HG02610 (cell line): Measurements from ENCODE around the gene AXDND1.
"Not testable (repeated sequence)": the region's sequence is repeated elsewhere in the genome, so short reads cannot be mapped to it uniquely, and the experiment has no call there.

Experiments
- ATAC-seq: cut with Tn5 transposase; IDR thresholded peaks from one replicate; pipeline ENCODE4 v1.9.1; 2021; ENCODE audit warnings: mild to moderate bottlenecking, moderate library complexity; ENCODE audit not compliant: unreplicated experiment

AXDND1 gene

DNA sequence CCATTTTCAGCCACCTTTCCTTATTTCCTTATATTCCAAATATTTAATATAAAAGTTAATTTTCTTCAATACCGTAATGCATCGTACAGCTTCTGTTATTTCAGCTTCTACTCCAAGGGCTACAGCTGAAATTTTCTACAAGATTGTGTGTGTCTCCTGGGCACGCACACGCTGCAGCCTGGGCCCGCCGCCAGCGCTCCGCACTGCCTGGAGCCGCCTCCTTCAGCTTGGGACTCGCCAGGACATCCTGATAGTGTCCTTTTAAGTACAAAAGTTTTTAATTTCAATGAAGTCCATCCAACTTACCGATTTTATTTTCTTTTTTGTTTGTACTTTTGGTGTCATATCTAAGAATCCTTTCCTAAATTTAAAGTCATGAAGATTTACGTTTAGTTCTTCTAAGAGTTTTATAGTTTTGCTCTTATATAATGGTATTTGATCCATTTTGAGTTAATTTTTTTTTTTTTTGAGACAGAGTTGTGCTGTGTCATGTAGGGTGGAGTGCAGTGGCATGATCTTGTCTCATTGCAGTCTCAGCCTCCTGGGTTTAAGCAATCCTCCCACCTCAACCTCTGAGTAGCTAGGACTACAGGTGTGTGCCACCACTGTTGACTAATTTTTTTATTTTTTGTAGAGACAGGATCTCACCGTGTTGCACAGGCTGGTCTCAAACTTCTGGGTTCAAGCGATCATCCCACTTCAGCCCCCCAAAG, 82.8 kb downstream of the AXDND1 start:
- ATAC-seq = no peak

GRCh38 chr1:179459606-179460206, 93.9 kb downstream of the AXDND1 start:
- ATAC-seq = not testable (repeated sequence)

GRCh38 chr1:179465661-179466060, 99.9 kb downstream of the AXDND1 start:
- ATAC-seq = not testable (repeated sequence)

- ATAC-seq = no peak
Measured at GRCh38 chr1:179474713-179475112, 108.9 kb downstream of the AXDND1 start.

DNA sequence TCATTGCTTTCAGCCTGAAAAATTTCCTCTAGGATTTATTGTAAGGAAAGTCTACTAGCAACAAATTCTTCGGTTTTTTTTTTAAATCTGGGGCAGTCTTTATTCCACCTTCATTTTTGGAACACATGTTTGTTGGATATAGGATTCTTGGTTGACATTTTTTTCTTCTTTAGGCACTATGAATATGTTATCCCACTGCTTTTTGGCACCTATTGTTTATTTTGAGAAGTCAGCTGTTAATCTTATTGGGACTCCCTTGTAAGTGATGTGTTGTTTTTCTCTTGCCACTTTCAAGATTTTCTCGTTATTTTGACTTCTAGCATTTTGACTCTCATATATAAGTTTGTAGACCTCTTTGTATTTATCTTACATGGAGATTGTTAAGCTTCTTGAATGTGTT, 110.7 kb downstream of the AXDND1 start:
- no peak for ATAC-seq

DNA sequence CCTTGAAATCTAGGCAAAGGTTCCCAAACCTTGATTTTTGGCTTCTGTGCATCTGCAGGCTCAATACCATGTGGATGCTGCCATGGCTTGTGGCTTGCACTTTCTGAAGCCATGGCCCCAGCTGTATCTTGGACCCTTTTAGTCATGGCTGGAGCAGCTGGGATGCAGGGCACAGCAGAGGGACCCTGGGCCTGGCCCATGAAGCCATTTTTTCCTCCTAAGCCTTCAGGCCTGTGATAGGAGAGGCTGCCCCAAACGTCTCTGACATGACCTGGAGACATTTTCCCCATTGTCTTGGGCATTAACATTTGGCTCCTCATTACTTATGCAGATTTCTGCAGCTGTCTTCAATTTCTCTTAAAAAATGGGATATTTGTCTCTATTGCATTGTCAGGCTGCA, 112.6 kb downstream of the AXDND1 start:
- ATAC-seq = no peak

GRCh38 chr1:179490611-179491010, 124.8 kb downstream of the AXDND1 start:
- ATAC-seq = no peak

DNA sequence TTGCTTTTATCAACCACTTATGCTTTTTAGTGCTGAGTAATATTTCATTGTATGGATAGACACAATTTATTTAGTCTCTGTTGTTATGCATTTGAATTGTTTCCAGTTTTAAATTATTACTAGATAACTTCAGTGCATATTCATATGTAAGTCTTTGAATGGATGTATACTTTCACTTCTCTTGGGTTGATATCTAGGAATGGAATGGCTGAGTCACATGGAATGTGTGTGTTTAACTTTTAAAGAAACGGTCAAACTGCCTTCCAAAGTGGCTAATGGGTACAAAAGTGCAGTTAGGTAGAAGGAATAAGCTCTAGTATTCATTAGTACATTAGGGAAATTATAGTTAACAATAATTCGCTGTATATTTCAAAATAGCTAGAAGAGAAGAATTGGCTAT, 127.6 kb downstream of the AXDND1 start:
- ATAC-seq = no peak

GRCh38 chr1:179506199-179506598, 140.4 kb downstream of the AXDND1 start:
- ATAC-seq = no peak

DNA sequence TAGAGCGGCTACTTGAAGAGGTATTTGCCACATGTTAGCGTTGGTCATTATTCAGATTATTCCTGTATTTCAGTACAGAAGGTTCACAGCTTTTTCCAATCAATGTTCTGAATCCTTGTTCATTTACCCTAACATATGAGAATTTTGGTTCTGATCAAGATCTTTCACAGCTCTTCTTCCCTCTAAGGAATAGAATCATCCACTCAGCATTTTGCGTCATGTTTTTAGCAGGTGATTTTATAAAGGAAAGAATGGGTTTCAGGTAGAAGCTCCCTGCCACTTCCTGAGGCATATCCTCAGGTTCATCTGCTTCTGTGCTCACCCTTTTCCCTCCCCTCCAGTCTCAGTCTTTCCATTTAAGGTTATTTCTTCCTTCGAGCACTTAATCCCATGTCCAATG, 143.6 kb downstream of the AXDND1 start:
- ATAC-seq = no peak

- ATAC-seq = peak; percentile 51
Measured at GRCh38 chr1:179510038-179510437, 144.3 kb downstream of the AXDND1 start.

DNA sequence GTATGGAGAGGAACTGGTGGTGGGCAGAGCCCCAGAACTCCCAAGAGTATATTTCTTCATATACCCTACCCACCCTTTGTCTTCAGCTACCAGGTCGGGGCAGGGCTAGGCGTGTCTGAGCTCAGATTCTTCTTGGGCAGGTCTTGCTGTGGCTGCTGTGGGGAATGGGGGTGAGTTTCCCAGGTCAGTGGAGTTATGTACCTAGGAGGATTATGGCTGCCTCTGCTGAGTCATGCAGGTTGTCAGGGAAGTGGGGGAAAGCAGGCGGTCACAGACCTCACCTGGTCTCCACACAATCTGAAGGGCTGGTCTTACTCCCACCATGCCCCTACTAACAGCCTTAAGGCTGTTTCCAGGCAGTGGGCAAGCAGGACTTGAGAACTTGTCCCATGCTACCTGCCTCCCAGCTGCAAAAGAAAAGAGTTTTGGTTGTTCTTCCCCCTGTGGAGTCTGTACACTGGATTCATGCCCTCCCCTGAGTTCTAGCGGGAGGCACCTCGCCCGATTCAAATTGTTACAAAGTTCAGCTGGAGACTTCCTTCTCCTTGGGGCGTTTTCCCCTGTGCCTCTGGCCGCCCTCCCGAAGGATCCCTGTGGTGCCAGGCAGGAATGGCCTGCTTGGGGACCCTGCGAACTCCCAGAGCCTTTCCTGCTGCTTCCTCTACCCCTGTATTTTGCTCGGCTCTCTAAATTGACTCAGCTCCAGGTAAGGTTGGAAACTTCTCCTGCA, 151.4 kb downstream of the AXDND1 start:
- ATAC-seq = no peak

- not testable (repeated sequence) for ATAC-seq
Measured at GRCh38 chr1:179518544-179518943, 152.8 kb downstream of the AXDND1 start.

- no peak for ATAC-seq
Measured at GRCh38 chr1:179529482-179530195, 163.9 kb downstream of the AXDND1 start.

DNA sequence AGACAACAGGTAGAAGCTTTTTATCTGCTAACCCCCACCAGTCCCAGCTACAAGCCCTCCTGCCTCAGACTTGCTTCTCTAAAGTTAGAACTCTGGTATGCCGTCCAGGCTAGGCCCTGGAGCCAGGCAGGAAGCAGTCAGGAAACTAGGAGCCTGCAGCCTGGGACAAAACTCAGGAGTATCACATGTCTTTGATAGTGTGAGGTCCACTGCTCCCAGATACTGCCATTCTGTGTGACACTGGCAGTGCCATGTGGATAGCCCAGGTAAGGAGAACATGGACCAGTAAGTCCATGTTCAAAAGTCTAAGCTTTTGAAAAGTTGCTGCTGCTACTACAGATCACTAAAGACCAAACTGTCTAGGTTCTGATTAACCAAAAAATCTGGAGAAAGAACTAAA, 164.6 kb downstream of the AXDND1 start:
- no peak for ATAC-seq

- no peak for ATAC-seq
Measured at GRCh38 chr1:179541774-179542173, 176.0 kb downstream of the AXDND1 start.

DNA sequence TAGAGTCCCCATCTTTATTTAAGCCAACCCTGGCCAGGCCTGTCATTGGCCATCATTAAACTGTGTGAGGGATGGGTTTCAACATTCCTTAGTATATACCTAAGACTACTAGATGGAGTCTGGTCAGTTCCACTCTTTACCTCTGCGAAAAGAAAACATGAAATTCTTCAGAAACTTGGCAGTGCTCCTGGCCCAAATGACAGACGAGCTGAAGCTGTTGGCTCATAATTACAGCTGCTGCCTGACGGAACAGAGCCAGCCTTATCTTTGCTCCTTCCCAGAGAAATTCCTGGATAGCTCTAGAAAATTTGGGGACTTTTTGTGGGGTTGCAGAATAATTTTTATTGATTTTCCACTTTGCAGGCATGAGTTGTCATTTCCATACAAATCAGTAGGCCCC, 179.6 kb downstream of the AXDND1 start:
- ATAC-seq = no peak

DNA sequence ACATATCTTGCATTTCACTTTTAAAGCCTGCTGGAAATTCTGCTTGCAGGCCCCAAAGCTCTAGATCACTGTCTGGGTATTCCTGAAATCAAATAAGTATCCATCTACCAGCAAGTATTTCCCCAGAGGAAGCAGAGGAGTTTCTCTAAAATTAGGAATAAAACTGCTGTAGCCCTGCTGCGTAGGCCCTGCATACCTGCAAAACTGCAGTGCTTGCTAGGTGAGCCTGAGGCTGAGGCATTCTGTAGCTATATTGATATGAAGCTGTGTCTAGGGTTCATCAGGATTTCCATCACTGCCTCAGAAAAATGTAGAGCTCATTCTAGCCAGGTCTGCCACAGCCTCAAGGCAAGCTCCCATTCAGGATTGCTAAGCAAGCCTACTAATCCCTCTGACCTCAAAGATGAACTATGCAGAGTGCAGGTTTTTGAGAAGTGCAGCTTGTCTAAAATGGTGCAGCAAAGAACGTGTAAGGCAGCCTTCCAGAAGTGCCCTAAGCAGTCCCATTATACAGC, 181.3 kb downstream of the AXDND1 start:
- no peak for ATAC-seq

- no peak for ATAC-seq
Measured at GRCh38 chr1:179548666-179549367, 183.0 kb downstream of the AXDND1 start.

DNA sequence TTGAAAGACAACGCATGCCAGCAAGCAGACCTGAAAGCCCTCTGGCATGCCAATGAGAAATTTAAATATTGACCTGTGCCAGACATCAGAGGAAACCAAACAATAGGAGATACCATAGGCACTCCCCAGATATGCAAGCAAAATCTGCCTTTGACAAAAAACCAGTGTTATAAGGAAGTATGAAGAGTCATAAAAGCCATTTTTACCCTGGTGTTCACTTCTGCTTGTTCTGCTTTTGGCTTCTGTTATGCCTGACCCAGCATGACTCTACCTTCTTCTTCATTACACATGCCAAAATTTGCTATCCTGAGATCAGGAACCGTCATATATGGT, 183.6 kb downstream of the AXDND1 start:
- no peak for ATAC-seq
